GM21515 (cell line): ENCODE data around the gene CDK19.

Experiments used
- ATAC-seq: cut with Tn5 transposase; IDR thresholded peaks from one replicate; pipeline ENCODE4 v1.9.1; 2021; ENCODE audit not compliant: unreplicated experiment

CDK19 gene

DNA sequence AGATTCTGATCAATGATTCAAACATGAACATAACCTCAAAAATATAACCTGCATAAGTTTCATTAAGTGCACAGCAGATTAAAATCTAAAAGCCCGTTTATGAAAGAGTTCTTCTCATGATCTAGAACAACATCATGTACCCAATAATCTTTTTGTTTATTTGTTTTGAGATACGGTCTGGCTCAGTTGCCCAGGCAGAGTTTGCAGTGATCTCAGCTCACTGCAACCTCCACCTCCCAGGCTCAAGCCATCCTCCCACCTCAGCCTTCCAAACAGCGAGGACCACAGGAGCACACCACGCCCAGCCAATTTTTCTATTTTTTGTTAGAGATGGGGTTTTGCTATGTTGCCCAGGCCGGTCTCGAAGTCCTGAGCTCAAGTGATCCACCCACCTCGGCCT lies 149.7 kb downstream of the CDK19 start:
- ATAC-seq: no peak

DNA sequence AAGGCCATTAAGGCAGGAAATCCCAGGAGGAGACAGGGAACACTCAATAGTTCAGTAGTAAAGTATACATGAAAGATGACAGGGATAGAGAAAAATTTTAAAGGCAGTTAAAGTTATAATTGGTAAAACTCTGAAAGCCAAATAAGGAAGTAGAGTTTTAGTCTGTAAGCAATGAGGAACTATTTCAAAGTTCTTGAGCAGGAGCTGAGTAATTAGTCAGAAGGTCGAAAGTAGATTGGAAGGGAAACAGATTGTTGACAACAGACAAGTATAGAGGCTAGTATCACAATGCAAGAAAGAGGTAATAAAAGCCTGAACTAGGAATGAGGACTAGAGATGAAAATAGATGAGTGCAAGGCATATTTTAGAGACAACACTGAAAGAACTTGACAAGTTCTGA lies 150.3 kb downstream of the CDK19 start:
- no peak for ATAC-seq

DNA sequence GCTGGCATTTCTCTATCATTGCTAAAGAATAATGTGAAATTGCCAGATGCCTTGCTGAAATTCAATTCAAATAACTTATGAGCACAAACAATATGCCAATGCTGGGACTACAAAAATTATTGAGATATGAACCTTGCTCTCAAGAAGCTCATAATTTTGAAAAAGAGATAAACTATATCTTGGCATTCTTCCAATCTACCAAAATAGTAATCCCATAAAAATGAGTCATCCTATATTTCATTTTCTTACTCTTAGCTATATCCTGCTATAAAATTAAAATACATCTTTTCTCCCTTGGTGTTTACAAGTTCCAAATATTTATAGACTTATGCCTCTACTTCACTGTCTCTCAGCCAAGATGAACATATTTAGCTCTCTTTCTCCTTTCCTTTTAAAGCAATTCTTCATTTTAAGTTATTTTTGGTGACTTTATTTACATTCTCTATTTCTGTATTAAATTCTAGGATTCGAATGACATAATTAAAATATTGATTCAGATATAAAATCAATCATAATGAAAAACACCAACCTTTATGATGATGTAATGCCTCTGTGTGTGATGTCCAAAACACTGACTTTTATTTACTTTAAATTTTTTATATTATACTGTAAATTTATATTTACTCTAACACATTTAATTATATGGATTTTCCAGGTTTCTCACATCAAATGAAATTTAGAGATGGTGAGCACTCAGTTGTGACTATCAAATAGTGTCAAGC lies 152.6 kb downstream of the CDK19 start:
- ATAC-seq: no peak

DNA sequence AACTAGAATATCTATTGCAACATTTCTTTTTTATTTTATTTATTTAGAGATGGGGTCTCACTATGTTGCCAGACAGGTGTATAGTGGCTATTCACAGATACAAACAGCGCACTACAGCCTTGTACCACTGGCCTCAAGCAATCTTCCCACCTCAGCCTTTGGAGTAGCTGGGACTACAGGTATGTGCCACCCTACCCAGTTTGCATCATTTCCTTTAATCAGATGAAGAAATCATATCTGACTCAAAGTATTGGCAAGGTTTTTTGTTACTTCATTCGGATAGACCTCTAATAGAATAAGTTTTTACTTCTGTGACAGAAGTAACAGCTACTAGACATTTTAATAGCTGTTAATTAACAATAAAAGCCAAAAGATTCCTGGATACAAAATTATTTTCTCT lies 153.9 kb downstream of the CDK19 start:
- ATAC-seq: no peak

DNA sequence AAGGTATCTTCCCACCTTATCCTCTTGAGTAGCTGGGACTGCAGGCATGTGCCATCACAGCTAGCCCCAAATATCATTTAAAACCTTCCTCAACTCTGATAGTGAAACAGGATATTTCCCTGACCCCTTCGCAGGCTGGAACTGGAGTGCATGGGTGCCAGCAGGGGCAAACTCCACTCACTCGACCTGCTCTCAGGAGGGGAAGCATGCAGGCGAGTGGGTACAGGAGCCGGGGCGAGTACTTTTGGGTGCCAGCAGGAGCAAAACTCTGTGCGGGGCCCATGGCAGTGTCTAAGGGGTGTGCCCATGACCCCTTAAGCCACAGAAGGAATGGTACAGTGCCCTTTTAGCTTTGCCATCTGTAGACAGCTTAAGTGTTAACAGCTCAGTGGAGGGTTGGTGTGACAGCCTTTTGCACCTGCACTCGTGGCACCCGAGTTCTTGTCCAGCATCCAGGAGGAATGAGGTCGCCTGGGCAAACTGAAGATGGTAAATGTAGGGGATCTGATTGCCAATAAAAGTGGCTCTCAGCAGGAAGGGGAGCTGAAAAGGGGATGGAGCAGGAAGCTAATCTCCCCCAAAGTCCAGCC lies 155.1 kb downstream of the CDK19 start:
- ATAC-seq: no peak

DNA sequence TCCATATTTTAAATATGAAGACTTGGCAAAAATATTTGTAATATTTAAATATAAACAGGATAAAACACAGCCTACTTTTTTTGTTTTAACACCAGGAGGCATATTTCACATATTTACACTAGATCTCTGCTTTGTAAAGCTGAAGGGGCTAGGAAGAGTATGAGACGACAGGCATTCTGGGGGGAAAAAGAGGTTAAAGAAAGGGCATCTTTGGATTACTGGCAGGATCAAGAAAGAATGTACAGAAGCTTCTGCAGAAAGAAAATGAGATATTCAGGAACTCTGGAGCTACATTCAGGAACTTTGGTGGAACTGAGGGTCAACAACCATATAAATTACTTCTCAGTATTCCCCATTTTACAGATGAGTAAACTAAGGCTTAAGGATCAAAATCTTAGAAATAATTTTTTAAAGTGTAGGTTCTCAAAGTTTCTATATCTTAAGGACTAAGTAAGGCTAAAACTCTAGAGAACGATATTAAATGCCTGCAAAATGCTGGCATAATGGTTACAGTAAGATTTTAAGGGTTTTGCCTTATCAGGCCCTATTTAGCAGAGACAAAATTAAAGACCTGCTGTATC lies 156.5 kb downstream of the CDK19 start:
- ATAC-seq: no peak

DNA sequence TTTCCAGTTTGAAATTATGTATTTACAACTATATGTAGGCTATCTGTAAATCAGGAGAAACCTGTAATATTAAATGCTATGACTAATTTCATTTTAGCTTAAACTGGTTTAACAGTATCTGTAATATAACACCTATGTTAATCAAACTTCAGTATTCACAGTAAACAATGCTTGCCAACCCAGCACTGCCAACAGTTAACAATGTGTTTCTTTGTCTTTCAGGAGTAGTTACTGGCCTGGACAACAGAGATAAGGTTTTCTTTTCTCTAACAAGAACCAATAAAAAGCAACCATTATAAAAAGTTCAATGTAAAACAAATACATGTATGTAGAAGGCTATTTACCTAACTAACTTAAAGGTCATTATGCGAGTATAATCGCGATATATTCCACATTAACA lies 158.8 kb downstream of the CDK19 start:
- no peak for ATAC-seq

DNA sequence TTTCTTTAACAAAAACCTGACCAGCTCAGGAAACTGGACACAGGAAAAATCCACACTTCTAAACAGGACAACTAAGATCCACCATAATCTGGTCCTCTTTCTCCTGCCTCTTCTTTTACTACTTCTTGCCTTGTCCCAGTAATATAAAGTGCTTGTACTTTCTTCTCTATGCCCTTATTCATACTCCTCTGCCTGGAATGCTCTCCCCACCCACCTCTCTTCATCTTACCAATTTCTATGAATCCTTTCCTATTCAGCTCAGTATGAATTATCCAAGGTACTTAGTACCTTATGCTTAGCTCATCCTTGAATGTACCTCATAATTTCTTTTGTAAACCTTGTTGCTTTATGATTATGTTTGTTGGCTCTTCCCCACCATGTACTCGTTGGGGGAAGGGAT lies 159.4 kb downstream of the CDK19 start:
- no peak for ATAC-seq

DNA sequence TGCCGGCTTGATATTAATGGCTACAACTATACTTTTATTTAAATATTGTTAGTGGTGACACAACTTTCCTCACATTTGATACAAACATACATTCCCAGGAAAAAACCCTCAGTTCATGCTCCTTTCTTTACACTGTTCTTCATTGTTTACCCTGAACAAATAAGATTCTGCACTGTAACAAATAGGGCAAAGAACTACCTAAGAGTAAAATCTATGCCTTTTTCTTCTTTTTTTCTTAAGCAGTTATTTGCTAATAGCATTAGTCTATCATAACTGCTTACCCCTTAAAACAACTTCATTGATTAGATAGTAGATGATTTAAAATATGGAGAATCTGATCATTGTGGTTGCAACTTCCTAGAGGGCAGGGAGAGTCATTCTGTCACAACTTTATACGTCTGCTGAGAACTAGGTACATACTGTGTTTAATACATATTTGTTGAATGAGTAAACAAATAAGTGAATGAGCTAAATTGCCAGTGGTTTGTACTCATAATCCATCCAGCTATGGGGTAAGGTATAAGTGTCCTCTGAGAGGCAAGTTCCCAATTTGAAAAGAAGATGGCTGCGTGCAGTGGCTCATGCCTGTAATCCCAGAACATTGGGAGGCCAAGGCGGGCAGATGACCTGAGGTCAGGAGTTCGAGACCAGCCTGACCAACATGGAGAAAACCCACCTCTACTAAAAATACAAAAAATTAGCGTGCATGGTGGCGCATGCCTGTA lies 161.0 kb downstream of the CDK19 start:
- ATAC-seq: no peak

DNA sequence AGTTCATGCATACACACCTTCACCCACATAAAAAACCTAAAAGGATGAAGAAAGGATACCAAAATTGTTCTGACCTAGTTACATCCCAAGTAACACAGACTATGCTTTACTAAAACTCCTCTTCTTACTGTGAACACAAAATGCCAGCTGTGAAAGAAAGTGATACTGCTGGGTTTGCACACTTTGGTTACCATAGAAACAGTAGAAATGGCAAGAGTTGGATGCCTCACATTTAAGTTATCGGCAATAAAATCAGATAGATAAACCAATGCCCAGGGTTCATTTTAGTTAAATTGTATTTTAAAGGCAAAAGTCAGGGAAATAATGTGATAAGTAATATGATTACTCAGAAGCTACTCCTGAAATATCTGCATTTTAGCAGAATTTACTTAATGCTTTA lies 161.9 kb downstream of the CDK19 start:
- no peak for ATAC-seq

DNA sequence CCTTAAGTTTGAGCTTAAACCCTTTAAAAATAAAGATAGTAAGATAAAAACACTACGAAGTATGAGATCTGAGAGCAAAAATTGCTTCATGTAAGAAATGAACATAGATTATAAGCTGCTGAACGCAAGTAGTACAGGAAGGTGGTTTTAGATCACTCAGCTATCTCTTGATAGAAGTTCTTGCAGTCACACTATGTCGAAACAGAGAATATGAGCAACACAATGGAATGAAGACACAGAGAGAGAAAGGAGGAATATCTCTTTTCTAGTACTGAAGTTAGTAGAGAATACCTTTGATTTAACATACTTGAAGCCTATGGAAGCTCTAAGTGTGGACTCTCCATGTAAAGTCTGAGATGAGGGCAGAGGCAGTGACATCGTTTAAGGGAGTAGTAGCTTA lies 162.7 kb downstream of the CDK19 start:
- no peak for ATAC-seq

DNA sequence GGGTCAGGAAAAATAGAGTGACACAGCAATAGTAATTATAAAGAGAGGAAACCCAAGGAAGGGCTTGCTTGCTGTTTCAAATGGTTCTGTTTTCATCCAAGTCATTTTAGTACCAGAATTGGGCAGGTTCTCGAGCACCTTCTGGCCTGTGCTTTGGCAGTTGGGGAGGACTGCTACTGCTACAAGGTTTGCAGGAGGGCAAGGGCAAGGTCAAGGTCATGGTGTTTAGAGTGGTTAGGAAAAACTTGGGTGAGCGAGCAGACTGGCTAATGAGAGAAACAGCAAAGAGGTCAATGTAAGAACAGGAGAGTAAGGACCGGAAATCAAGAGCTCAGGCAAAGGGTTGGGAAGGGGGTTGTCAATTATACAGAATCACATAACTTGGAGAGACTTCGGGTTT lies 164.5 kb downstream of the CDK19 start:
- ATAC-seq: no peak

DNA sequence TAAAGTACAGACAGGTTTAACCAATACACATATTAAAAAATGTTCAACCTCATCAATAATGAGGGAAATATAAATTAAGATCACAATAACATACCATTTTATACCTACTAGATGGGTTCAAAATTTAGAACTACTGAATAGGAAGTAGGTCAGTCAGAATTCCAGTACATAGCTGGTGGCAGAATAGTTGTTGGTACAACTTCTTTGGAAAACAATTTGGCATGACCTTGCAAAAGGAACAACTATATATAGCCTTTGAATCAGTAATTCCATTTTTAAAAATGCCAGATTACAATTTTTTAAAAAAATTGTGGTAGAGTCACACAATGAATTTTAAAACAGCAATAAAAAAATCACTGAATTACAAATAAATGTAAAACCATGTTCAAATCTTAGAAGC lies 165.6 kb downstream of the CDK19 start:
- ATAC-seq: no peak

DNA sequence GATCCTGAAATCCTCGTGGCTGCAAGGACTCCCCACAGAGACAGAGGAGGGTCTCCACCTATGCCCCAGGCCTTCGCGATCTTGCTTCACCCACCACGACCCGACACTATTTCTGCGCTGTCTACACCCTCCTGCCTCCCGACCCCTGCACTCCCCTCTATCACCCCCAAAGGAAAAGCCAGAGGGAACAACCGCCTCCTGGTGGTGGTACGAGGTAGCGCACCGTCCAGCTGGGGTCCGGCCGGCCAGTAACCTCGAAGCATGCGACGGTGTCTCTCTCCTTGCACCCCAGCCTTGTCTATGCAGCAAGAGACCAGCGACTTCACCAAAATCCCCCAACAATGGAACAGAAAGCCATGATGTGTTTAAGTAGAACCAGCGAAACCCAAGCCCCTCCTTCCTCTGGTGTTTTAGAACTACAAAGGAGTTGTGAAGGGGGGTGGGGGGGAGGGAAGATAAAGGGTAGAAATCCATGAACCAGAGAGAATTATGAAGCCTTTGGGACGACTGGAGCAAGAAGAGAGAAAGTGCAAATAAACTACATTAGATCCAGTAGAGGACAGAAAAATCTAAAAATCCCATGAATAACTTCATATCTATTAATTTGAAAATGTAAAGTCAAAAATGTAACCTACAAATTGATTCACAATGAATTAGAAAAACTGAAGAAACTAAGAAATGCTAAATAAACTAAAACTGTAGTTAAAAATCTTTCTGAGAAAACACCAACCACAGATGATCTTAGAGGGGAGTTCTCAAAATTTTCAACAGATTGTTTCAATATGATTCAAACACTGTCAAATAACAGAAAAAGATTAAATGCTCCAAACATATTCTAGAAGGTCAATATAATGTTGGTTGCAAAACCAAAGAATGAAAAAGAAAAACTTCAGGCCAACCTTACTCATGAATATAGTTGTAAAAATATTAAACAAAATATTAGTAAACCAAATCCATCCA lies 168.0 kb downstream of the CDK19 start:
- ATAC-seq: no peak

DNA sequence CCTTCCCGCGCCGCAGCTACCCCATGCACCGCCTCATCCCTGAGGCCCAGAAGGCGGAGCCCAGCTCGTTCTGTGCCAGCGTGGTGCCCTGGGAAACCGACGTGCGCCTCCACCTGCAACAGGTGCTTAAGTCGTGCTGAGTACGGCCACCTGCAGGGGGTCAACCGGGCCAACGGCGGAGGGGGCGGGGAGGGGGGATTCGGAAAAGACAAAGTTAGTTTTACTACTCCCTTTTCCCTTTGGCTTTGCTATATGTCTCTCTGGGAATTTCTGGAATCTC lies 168.9 kb downstream of the CDK19 start:
- no peak for ATAC-seq

DNA sequence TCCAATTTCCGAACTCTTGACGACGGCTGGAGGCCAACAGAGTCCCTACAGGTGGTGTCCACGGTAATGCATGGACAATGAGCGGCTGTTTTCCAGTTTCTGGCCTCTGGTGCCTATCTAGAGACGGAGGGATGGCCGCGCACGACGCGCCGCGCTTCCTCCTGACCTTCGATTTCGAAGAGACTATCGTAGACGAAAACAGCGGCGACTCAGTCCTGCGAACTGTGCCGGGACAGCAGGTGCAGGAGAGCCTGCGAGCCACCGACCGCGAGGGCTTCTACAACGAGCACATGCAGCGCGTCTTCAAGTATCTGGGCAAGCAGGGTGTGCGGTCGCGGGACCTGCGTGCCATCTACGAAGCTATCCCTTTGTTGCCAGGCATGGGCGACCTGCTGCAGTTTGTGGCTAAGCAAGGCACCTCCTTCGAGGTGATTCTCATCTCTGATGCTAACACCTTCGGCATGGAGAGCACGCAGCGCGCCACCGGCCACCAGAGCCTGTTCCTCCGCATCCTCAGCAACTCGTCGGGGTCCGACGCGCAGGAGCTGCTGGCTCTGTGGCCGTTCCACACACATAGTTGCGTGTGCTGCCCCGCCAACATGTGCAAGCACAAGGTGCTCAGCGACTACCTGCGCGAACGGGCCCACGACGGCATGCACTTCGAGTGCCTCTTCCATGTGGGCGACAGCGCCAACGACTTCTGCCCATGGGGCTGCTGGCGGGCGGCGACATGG lies 169.4 kb downstream of the CDK19 start:
- no peak for ATAC-seq

DNA sequence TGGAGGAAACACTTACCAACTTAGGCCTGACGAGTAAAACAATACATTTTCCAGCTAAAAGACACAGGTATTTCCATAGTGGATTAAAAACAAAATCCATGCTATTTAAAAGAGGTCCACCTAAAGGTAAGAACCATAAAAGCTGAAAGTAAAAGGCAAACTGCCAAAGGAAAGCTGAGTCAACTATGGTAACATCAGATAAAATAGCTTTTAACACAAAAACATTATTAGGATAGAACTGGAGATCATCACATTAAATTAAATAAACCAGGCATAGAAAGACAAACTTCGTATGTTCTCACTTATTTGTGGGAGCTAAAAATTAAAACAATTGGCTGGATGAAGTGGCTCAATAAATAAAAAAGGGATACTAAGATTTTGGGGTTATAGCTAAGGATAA lies 172.1 kb downstream of the CDK19 start:
- ATAC-seq: no peak

DNA sequence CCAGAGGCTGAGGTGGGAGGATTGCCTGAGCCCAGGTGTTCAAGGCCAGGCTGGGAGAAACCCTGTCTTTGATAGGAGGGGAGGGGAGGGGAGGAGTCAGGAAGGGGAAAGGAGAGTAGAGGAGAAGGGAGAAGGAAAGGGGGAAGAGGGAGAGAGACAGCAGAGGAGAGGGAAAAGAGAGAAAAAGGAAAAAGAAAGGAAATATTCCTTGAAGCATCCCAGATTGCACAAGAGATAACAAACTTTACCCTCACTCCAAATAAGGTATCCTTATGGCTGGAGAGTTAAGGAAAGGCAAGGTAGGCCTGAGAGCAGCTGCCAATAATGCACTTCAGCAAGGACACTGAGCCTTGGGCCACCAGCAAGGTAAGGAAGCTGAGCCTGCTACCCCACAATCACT lies 172.6 kb downstream of the CDK19 start:
- ATAC-seq: no peak

DNA sequence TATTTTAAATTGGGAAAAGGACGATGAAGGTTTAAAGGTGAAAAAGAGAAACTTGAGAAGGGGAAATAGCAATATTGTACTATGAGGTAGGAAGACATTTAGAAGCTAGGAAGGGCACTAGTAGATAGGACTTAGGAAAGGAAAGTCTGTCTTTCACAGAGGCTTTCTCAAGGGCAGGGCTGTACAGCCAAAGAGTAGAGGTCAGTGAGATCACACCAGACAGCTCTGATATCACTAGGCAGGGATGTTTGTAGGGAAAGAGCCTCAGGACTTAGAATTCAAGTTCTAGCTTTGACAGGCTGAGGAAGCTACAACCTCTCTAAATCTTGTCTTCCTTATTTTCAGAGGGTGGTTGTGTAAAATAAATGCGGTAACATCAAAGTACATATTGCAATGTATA lies 178.5 kb downstream of the CDK19 start:
- ATAC-seq: no peak

DNA sequence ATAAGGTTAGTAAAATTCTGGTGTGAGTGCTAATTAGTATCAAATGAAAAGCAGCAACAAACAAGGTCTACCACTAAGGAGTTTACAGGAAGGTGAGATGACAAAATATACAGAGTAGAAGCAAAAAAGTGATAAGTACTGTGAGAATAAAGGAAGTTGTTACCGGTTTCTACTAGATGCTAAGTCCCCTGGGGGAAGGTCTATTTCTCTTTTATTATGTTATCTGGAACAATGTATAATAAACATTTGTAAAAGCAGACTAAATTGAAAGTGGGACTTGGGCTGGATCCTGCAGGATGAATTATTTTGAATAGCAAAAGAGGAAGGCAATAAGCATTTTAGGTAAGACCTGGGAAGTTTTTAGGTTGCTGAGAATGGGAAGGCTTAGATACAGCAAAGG lies 180.2 kb downstream of the CDK19 start:
- no peak for ATAC-seq
